ENCODE results near the gene ENAH. TPM values are rescaled to one million over a fixed set of nuclear protein-coding genes. Genes with fewer than 3 reads are reported as not detected.
A peak's percentile ranks its signal among the peaks of the same experiment; 100 is the strongest.

ENAH gene
- total and polyA plus RNA-seq, 4 donors: 15.5 to 89.4 (median 48.4) TPM

GRCh38 chr1:225449261-225449660, 203.7 kb downstream of the ENAH start:
- no peaks in the 10 kb centered on the region for H3K27me3 ChIP-seq (ENCODE audit: control insufficient read depth in 3 of 3, insufficient read depth in 3 of 3, low read length in 2 of 3)
- no peak overlapping the region for H3K9ac ChIP-seq (ENCODE audit: insufficient read depth in 1 of 2, low read length in 2 of 2)
- H3K9me3 ChIP-seq (ENCODE audit: control insufficient read depth in 4 of 4, insufficient read depth in 3 of 4, low read length in 3 of 4): no peaks in the 10 kb centered on the region
- no peaks in the 10 kb centered on the region for H3K36me3 ChIP-seq (ENCODE audit: control insufficient read depth in 4 of 4, insufficient read depth in 4 of 4, low read length in 4 of 4)
- H3K4me3 ChIP-seq: no peak overlapping the region
- 88 to 91% methylated on average over 9 of the region's 9 CpGs for WGBS, 2 donors
- no peak for ATAC-seq (ENCODE audit: insufficient read depth, low FRiP score)
- TF ChIP-seq, protein P1, sequence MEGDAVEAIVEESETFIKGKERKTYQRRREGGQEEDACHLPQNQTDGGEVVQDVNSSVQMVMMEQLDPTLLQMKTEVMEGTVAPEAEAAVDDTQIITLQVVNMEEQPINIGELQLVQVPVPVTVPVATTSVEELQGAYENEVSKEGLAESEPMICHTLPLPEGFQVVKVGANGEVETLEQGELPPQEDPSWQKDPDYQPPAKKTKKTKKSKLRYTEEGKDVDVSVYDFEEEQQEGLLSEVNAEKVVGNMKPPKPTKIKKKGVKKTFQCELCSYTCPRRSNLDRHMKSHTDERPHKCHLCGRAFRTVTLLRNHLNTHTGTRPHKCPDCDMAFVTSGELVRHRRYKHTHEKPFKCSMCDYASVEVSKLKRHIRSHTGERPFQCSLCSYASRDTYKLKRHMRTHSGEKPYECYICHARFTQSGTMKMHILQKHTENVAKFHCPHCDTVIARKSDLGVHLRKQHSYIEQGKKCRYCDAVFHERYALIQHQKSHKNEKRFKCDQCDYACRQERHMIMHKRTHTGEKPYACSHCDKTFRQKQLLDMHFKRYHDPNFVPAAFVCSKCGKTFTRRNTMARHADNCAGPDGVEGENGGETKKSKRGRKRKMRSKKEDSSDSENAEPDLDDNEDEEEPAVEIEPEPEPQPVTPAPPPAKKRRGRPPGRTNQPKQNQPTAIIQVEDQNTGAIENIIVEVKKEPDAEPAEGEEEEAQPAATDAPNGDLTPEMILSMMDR (IDR thresholded peaks at IDR 0.05; ENCODE audit: control extremely low read depth, extremely low read depth): no peak
- DNase-seq: no peak
- no peak overlapping the region for H3K27ac ChIP-seq (ENCODE audit: low read depth in 1 of 2, low read length in 1 of 2)
- H3K4me1 ChIP-seq (ENCODE audit: control insufficient read depth in 5 of 5, insufficient read depth in 5 of 5, low read length in 5 of 5): peaks cover 0 to 38% (median 14%) of the 10 kb centered on the region in 5 donors

DNA sequence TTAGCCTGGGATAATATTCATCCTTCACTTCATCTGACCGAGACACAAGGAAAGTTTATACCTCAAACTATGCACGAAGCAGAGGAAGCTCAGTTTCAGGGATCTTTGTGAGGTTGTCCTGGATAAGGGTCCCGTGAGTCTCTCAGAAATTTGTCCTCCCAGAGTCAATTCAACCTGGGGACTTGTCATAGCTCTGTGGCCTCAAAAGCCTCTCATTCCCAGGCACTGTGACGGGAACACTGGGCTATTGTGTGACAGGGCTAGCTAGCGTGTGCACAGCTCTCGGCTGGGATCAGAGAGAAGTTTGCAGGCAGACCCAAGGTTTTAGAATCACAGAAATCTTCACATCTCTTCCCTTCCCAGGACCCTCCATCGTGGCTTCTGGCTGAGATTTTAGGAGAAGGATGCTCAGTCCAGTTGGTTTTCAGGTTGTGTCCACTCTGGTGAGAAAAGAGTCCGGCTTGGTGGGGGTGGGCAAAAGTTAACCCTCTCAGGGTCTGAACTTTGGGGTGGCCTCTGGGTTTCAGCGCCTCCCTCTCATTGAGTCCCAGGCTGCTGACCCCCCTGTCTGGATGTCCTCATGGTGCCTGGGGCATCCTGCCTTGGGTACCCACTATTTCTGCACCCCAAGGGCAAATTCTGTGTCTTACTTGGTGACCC, 204.6 kb downstream of the ENAH start:
- peak overlapping the region in 1 of 2 donors; percentile 59 for H3K27ac ChIP-seq (ENCODE audit: low read depth in 1 of 2, low read length in 1 of 2)
- peaks cover 0 to 39% (median 18%) of the 10 kb centered on the region in 5 donors for H3K4me1 ChIP-seq (ENCODE audit: control insufficient read depth in 5 of 5, insufficient read depth in 5 of 5, low read length in 5 of 5)
- no peaks in the 10 kb centered on the region for H3K36me3 ChIP-seq (ENCODE audit: control insufficient read depth in 4 of 4, insufficient read depth in 4 of 4, low read length in 4 of 4)
- H3K4me3 ChIP-seq: no peak overlapping the region
- TF ChIP-seq, protein P1 (IDR thresholded peaks at IDR 0.05; ENCODE audit: control extremely low read depth, extremely low read depth): no peak
- no peaks in the 10 kb centered on the region for H3K27me3 ChIP-seq (ENCODE audit: control insufficient read depth in 3 of 3, insufficient read depth in 3 of 3, low read length in 2 of 3)
- DNase-seq: no peak
- WGBS, 2 donors: 77 to 81% methylated on average over 9 of the region's 9 CpGs
- H3K9me3 ChIP-seq (ENCODE audit: control insufficient read depth in 4 of 4, insufficient read depth in 3 of 4, low read length in 3 of 4): no peaks in the 10 kb centered on the region
- no peak overlapping the region for H3K9ac ChIP-seq (ENCODE audit: insufficient read depth in 1 of 2, low read length in 2 of 2)
- no peak for ATAC-seq (ENCODE audit: insufficient read depth, low FRiP score)

DNA sequence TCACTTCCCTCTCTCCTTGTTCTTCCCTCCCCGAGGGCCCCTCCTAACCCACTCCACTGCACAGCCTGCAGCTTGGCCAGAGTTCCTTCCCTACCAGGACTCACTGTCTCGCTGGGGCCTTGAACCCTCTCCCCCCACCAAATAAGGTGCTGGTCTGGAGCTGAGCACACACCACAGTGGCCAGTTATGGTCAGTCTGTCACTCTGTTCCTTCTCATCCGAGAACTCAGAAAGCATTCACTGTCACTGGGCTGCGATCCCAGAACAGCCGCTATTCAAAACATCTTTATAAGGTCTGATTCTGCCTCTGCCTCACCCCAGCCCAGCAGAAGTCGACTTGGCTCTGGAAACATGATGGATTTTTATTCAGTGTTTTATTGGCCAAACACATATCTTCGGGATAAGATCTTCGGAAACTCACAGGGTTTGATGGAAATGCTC, 205.3 kb downstream of the ENAH start:
- DNase-seq (peak; percentile 60 to 74 (median 69)), ATAC-seq (ENCODE audit: insufficient read depth, low FRiP score) (no peak)
- H3K9me3 ChIP-seq (ENCODE audit: control insufficient read depth in 4 of 4, insufficient read depth in 3 of 4, low read length in 3 of 4): no peaks in the 10 kb centered on the region
- WGBS, 2 donors: 54 to 58% methylated on average over 8 of the region's 8 CpGs
- no peak overlapping the region for H3K4me3 ChIP-seq
- H3K36me3 ChIP-seq (ENCODE audit: control insufficient read depth in 4 of 4, insufficient read depth in 4 of 4, low read length in 4 of 4): no peaks in the 10 kb centered on the region
- H3K27me3 ChIP-seq (ENCODE audit: control insufficient read depth in 3 of 3, insufficient read depth in 3 of 3, low read length in 2 of 3): no peaks in the 10 kb centered on the region
- TF ChIP-seq, protein P1 (IDR thresholded peaks at IDR 0.05; ENCODE audit: control extremely low read depth, extremely low read depth): no peak
- H3K4me1 ChIP-seq (ENCODE audit: control insufficient read depth in 5 of 5, insufficient read depth in 5 of 5, low read length in 5 of 5): peaks cover 0 to 43% (median 19%) of the 10 kb centered on the region in 5 donors
- H3K9ac ChIP-seq (ENCODE audit: insufficient read depth in 1 of 2, low read length in 2 of 2): no peak overlapping the region
- H3K27ac ChIP-seq (ENCODE audit: low read depth in 1 of 2, low read length in 1 of 2): peak overlapping the region in 1 of 2 donors; percentile 64

Measured in lung (tissue), 12 donors.